HEK293 (cell line): ENCODE measurements around the gene SOCS1.

Source experiments
- GLI4 ChIP-seq: fragments of 450-650 bp; formaldehyde crosslinking; IDR thresholded peaks from 2 replicates; pipeline ENCODE4 v1.5.1; 2016; ENCODE audit warnings: missing biosample characterization, missing genetic modification characterization
- MZF1 ChIP-seq: fragments of 450-650 bp; formaldehyde crosslinking; IDR thresholded peaks from 2 replicates; pipeline ENCODE4 v1.5.1; 2017; ENCODE audit warnings: missing biosample characterization, missing genetic modification characterization, borderline replicate concordance
- PRDM2 ChIP-seq: fragments of 450-650 bp; formaldehyde crosslinking; IDR thresholded peaks from 2 replicates; pipeline ENCODE4 v1.5.1; 2016; ENCODE audit warnings: missing biosample characterization, missing genetic modification characterization, borderline replicate concordance
- SETDB1 ChIP-seq: IDR thresholded peaks from one replicate; pipeline ENCODE4 v1.6.1; 2017; ENCODE audit warnings: mild to moderate bottlenecking, low read length, moderate library complexity, mixed read lengths; ENCODE audit not compliant: insufficient read length
- TRIM28 ChIP-seq: IDR thresholded peaks from 2 replicates; pipeline ENCODE4 v1.6.1; 2011; ENCODE audit warnings: low read length, control low read depth, borderline replicate concordance
- ZBTB17 ChIP-seq: fragments of 450-650 bp; formaldehyde crosslinking; IDR thresholded peaks from 2 replicates; pipeline ENCODE4 v1.5.1; 2016; ENCODE audit warnings: missing biosample characterization, missing genetic modification characterization
- ZBTB8A ChIP-seq: fragments of 450-650 bp; formaldehyde crosslinking; IDR thresholded peaks from 2 replicates; pipeline ENCODE4 v1.5.1; 2016; ENCODE audit warnings: missing biosample characterization, missing genetic modification characterization
- ZFP41 ChIP-seq: fragments of 450-650 bp; formaldehyde crosslinking; IDR thresholded peaks from 2 replicates; pipeline ENCODE4 v1.5.1; 2016; ENCODE audit warnings: missing biosample characterization, missing genetic modification characterization, borderline replicate concordance
- ZIC2 ChIP-seq: fragments of 450-650 bp; formaldehyde crosslinking; IDR thresholded peaks from 2 replicates; pipeline ENCODE4 v1.5.1; 2016; ENCODE audit warnings: missing biosample characterization, missing genetic modification characterization
- ZNF132 ChIP-seq: fragments of 450-650 bp; formaldehyde crosslinking; IDR thresholded peaks from 2 replicates; pipeline ENCODE4 v1.5.1; 2017; ENCODE audit warnings: missing biosample characterization, missing genetic modification characterization, borderline replicate concordance
- ZNF133 ChIP-seq: fragments of 450-650 bp; formaldehyde crosslinking; IDR thresholded peaks from 2 replicates; pipeline ENCODE4 v1.5.1; 2016; ENCODE audit warnings: missing biosample characterization, missing genetic modification characterization
- ZNF16 ChIP-seq: fragments of 450-650 bp; formaldehyde crosslinking; IDR thresholded peaks from 2 replicates; pipeline ENCODE4 v1.5.1; 2016; ENCODE audit warnings: low read depth, missing biosample characterization, missing genetic modification characterization
- ZNF223 ChIP-seq: fragments of 450-650 bp; formaldehyde crosslinking; IDR thresholded peaks from 2 replicates; pipeline ENCODE4 v1.5.1; 2016; ENCODE audit warnings: missing biosample characterization, missing genetic modification characterization
- ZNF266 ChIP-seq: fragments of 450-650 bp; formaldehyde crosslinking; IDR thresholded peaks from 2 replicates; pipeline ENCODE4 v1.5.1; 2016; ENCODE audit warnings: missing biosample characterization, missing genetic modification characterization, low read depth
- ZNF398 ChIP-seq: fragments of 450-650 bp; formaldehyde crosslinking; IDR thresholded peaks from 2 replicates; pipeline ENCODE4 v1.5.1; 2017; ENCODE audit warnings: missing biosample characterization, missing genetic modification characterization
- ZNF423 ChIP-seq: fragments of 450-650 bp; formaldehyde crosslinking; IDR thresholded peaks from 2 replicates; pipeline ENCODE4 v1.5.1; 2016; ENCODE audit warnings: missing biosample characterization, missing genetic modification characterization
- ZNF433 ChIP-seq: fragments of 450-650 bp; formaldehyde crosslinking; IDR thresholded peaks from 2 replicates; pipeline ENCODE4 v1.5.1; 2016; ENCODE audit warnings: missing biosample characterization, missing genetic modification characterization, low read depth
- ZNF501 ChIP-seq: fragments of 450-650 bp; formaldehyde crosslinking; IDR thresholded peaks from 2 replicates; pipeline ENCODE4 v1.5.1; 2016; ENCODE audit warnings: missing biosample characterization, missing genetic modification characterization
- ZNF510 ChIP-seq: fragments of 450-650 bp; formaldehyde crosslinking; IDR thresholded peaks from 2 replicates; pipeline ENCODE4 v1.5.1; 2018; ENCODE audit warnings: mild to moderate bottlenecking, missing genetic modification characterization, missing biosample characterization; ENCODE audit not compliant: insufficient replicate concordance
- ZNF544 ChIP-seq: fragments of 450-650 bp; formaldehyde crosslinking; IDR thresholded peaks from 2 replicates; pipeline ENCODE4 v1.5.0; 2017; ENCODE audit warnings: missing biosample characterization, missing genetic modification characterization
- ZNF560 ChIP-seq: fragments of 450-650 bp; formaldehyde crosslinking; IDR thresholded peaks from 2 replicates; pipeline ENCODE4 v1.5.1; 2017; ENCODE audit warnings: missing biosample characterization, missing genetic modification characterization, borderline replicate concordance
- ZNF596 ChIP-seq: fragments of 450-650 bp; IDR thresholded peaks from 2 replicates; pipeline ENCODE4 v1.5.0; 2018; ENCODE audit warnings: missing biosample characterization, mild to moderate bottlenecking, missing genetic modification characterization, moderate library complexity
- ZNF621 ChIP-seq: fragments of 450-650 bp; formaldehyde crosslinking; IDR thresholded peaks from 2 replicates; pipeline ENCODE4 v1.5.1; 2017; ENCODE audit warnings: missing biosample characterization, missing genetic modification characterization
- ZNF677 ChIP-seq: fragments of 450-650 bp; IDR thresholded peaks from 2 replicates; pipeline ENCODE4 v1.5.0; 2018; ENCODE audit warnings: missing biosample characterization, mild to moderate bottlenecking, missing genetic modification characterization, moderate library complexity
- ZNF701 ChIP-seq: fragments of 450-650 bp; formaldehyde crosslinking; IDR thresholded peaks from 2 replicates; pipeline ENCODE4 v1.5.1; 2016; ENCODE audit warnings: missing biosample characterization, missing genetic modification characterization
- ZNF707 ChIP-seq: fragments of 450-650 bp; formaldehyde crosslinking; IDR thresholded peaks from 2 replicates; pipeline ENCODE4 v1.5.1; 2016; ENCODE audit warnings: missing biosample characterization, missing genetic modification characterization
- ZNF830 ChIP-seq: fragments of 450-650 bp; IDR thresholded peaks from 2 replicates; pipeline ENCODE4 v1.5.0; 2018; ENCODE audit warnings: missing biosample characterization, missing genetic modification characterization, low read depth, mild to moderate bottlenecking, moderate library complexity
- TF ChIP-seq, protein P1 (sequence below): fragments of 450-650 bp; IDR thresholded peaks from 2 replicates; pipeline ENCODE4 v1.5.1; 2018; ENCODE audit warnings: missing biosample characterization, mild to moderate bottlenecking, missing genetic modification characterization
- TF ChIP-seq, protein P2 (sequence below): fragments of 450-650 bp; formaldehyde crosslinking; IDR thresholded peaks from 2 replicates; pipeline ENCODE4 v1.5.1; 2017; ENCODE audit warnings: missing biosample characterization, mild to moderate bottlenecking, missing genetic modification characterization, moderate library complexity
- TF ChIP-seq, protein P3 (sequence below): fragments of 450-650 bp; formaldehyde crosslinking; IDR thresholded peaks from 2 replicates; pipeline ENCODE4 v1.5.1; 2016; ENCODE audit warnings: missing biosample characterization, missing genetic modification characterization

Gene SOCS1

DNA sequence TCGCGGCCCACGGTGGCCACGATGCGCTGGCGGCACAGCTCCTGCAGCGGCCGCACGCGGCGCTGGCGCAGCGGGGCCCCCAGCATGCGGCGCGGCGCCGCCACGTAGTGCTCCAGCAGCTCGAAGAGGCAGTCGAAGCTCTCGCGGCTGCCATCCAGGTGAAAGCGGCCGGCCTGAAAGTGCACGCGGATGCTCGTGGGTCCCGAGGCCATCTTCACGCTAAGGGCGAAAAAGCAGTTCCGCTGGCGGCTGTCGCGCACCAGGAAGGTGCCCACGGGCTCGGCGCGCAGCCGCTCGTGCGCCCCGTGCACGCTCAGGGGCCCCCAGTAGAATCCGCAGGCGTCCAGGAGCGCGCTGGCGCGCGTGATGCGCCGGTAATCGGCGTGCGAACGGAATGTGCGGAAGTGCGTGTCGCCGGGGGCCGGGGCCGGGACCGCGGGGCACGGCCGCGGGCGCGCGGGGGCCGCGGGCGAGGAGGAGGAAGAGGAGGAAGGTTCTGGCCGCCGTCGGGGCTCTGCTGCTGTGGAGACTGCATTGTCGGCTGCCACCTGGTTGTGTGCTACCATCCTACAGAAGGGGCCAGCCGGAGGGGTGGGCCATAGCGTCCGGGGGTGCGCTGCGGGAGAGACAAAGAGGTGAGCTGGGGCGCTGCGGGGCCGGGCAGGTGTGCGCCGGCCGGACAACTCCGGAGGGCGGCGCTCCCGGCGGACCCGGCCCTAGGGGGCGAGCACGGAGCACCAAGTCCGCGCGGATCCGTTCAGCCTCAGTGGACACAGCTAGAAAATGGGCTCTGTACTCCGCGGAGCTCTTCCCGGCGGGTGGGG, 879 bp downstream of the SOCS1 start (continued):
- TF ChIP-seq ZNF501 (tag by site-specific recombination) (no peak), ZNF510 (tag by site-specific recombination) (no peak), ZNF560 (no peak), ZNF621 (no peak), ZNF677 (no peak), ZBTB17 (tag by site-specific recombination) (no peak), ZBTB8A (tag by site-specific recombination) (peak; percentile 53), ZIC2 (tag by site-specific recombination) (0 out of 2 replicates have a peak, but pooled peaks have one; percentile 11), PRDM2 (tag by site-specific recombination) (no peak), ZNF132 (tag by site-specific recombination) (no peak), TRIM28 (no peak), ZNF266 (tag by site-specific recombination) (no peak), ZNF707 (tag by site-specific recombination) (no peak), ZNF596 (tag by site-specific recombination) (no peak), ZNF423 (tag by site-specific recombination) (no peak), ZNF544 (tag by site-specific recombination) (no peak), ZNF16 (tag by site-specific recombination) (no peak), ZNF433 (no peak), ZNF701 (no peak), ZNF830 (tag by site-specific recombination) (no peak), SETDB1 (no peak), ZNF223 (tag by site-specific recombination) (no peak), ZNF133 (no peak), GLI4 (tag by site-specific recombination) (no peak), ZNF398 (tag by site-specific recombination) (no peak), ZFP41 (no peak), MZF1 (tag by site-specific recombination) (no peak)
- TF ChIP-seq, protein P1, sequence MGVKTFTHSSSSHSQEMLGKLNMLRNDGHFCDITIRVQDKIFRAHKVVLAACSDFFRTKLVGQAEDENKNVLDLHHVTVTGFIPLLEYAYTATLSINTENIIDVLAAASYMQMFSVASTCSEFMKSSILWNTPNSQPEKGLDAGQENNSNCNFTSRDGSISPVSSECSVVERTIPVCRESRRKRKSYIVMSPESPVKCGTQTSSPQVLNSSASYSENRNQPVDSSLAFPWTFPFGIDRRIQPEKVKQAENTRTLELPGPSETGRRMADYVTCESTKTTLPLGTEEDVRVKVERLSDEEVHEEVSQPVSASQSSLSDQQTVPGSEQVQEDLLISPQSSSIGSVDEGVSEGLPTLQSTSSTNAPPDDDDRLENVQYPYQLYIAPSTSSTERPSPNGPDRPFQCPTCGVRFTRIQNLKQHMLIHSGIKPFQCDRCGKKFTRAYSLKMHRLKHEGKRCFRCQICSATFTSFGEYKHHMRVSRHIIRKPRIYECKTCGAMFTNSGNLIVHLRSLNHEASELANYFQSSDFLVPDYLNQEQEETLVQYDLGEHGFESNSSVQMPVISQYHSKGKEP (tag by site-specific recombination): no peak
- TF ChIP-seq, protein P2, sequence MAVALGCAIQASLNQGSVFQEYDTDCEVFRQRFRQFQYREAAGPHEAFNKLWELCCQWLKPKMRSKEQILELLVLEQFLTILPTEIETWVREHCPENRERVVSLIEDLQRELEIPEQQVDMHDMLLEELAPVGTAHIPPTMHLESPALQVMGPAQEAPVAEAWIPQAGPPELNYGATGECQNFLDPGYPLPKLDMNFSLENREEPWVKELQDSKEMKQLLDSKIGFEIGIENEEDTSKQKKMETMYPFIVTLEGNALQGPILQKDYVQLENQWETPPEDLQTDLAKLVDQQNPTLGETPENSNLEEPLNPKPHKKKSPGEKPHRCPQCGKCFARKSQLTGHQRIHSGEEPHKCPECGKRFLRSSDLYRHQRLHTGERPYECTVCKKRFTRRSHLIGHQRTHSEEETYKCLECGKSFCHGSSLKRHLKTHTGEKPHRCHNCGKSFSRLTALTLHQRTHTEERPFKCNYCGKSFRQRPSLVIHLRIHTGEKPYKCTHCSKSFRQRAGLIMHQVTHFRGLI: no peak
- TF ChIP-seq, protein P3, sequence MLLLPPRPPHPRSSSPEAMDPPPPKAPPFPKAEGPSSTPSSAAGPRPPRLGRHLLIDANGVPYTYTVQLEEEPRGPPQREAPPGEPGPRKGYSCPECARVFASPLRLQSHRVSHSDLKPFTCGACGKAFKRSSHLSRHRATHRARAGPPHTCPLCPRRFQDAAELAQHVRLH: no peak
